HG03103 (cell line): Measurements from ENCODE around the gene POLR3F.
A peak's percentile ranks its signal among the peaks of the same experiment; 100 is the strongest.
"Not testable (repeated sequence)": the region's sequence is repeated elsewhere in the genome, so short reads cannot be mapped to it uniquely, and the experiment has no call there.

ENCODE experiments used
- ATAC-seq: cut with Tn5 transposase; IDR thresholded peaks from one replicate; pipeline ENCODE4 v1.9.1; 2021; ENCODE audit warnings: low read depth; ENCODE audit not compliant: unreplicated experiment

Gene POLR3F

DNA sequence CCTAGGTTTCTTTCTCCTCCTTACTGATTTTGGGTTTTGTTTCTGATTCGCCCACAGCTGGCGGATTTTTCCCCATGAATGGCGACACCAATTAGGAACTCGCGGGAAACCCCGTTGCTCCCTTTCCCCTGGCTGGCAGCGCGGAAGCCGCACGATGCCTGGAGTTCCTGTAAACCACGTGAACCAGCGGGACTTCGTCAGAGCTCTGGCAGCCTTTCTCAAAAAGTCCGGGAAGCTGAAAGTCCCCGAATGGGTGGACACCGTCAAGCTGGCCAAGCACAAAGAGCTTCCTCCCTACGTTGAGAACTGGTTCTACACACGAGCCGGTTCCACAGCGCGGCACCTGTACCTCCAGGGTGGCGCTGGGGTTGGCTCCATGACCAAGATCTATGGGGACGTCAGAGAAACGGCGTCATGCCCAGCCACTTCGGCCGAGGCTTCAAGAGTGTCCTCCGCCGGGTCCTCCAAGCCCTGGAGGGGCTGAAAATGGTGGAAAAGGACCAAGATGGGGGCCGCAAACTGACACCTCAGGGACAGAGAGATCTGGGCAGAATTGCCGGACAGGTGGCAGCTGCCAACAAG lies 37.4 kb downstream of the POLR3F start:
- no peak for ATAC-seq

DNA sequence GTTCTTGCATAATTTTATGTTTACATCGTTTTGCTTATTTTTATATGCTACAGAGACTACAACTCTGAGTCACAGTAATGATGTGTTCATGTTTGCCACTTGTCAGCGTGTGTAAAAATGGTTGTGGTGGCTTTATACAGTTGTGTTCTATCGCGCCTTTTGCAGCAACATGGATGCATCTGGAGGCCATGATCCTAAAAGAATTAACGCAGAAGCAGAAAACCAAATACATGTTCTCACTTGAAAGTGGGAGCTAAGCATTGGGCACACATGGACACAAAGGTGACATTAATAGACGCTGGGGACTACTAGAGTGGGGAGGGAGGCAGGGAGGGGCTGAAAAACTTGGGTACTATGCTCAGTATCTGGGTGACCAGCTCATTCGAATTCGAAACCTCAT lies 39.6 kb downstream of the POLR3F start:
- no peak for ATAC-seq

DNA sequence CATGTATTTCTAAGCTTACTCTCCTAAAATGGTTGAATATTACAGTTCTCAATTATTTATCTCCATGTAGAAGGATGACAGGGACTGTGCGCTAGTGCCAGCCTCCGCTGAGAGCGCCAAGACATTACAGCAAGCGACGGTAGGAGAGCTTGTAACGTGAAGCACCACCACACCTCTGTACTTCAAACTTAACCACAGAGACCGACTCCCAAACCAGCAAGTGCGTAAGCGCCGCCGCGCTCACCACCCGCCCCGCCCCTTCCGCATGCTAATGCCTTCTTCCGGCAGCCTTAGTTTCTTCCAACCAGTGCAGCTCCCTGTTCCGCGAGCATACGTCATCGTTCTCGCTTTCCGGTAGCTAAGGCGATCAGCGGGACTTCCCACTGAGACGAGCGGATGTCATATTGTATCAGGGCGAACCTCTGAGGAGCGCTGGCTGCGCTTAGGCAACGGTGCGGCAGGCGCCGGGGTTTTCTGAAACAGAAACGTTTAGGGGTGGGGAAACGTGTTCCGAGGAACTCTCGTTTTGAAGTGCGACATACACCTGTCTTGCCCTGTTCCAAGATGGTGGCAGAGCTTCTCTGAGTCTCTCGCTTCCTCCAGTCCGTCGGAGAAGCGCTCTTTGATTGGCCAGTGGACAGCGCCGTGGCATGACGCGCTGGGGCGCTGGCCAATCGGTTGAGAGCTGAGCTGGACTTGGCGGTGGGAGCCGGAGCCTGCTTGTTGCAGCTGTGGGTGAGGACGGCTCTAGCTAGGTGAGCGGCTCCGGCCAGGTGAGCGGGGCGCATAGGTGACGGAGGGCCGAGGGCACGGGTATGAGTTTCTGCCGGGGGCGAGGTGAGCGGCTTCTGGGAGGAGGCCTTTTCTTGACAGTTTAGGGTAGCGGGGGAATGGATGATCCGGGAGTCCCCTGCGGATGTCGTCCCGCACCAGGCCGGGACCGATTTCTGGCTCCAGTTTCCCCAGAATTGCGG lies 40.3 kb downstream of the POLR3F start, which contains the start of gene SEC23B:
Gene SEC23B, plus strand, starts transcription at position 723 of the 974 bp plus-strand sequence. CDS start 2,896 bp downstream, outside the sequence.
- ATAC-seq, result peak; percentile 96

DNA sequence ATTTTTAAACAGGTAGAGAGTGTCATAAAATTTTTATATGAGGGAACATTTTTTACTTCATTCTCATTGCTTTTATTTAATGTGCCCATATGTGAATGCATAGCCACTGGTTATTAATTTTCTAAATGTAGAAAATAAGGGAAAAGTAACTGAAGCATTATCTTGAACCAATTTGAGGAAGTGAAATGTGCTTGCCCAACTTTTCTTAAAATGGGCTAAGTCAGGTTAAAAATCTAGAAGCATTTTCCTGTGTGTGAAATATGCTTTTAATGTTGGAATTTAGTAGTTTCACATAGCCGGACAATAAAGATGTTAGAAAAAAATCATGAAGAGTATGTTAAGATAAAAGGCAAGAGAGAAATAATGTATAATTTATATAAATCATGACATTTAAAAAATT lies 44.4 kb downstream of the POLR3F start:
- ATAC-seq, result no peak

DNA sequence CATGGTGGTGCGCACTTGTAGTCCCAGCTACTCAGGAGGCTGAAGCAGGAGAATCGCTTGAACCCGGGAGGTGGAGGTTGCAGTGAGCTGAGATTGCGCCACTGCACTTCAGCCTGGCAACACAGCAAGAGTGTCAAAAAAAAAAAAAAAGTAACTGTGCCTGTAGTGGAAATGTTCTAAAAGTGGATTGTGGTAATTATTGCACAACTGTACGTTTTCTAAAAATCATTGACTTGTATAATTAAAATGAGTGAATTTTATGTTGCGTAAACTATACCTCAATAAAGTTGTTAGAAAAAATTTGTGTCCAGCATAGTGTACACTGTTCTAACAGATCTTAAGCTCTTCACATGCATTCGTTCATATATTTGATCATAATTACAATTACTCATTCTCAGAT lies 46.0 kb downstream of the POLR3F start:
- ATAC-seq, result no peak

DNA sequence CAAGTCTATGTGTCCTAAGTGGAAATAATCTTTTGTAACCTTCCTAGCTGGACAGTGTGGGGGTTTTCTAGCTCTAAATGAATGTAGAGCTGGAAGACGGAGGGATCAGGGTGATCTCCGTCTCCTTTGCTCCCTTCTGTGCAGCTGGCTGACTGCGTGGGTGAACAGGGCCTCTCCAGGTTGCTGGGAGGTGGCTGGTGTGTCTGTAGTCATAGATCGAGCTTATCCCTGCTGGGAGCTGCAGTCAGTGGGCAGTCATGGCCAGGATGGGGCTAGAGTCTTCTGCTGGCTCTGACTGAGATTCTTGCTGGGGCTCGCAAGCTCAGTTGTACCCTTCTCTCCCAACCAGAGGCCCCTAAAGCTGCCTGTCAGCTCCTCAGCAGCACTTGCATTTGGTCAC lies 46.9 kb downstream of the POLR3F start:
- ATAC-seq, result no peak

DNA sequence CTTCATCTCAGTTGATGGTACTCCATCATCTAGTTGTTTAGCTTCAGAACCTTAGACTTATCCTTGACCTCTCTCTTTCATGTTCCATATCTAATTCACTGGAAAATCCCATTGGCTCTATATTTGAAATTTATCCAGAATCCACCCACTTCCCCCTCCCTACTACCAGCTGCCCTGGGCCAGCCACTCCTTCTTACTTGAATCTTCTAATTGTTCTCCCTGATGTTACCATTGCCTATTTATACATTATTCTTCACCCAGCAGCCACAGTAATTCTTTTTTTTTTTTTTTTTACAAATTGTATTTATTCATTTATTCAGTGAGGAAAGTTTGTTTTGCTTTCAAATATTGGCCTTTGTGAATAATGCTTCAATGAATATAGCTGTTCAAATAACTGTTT lies 48.8 kb downstream of the POLR3F start:
- no peak for ATAC-seq

DNA sequence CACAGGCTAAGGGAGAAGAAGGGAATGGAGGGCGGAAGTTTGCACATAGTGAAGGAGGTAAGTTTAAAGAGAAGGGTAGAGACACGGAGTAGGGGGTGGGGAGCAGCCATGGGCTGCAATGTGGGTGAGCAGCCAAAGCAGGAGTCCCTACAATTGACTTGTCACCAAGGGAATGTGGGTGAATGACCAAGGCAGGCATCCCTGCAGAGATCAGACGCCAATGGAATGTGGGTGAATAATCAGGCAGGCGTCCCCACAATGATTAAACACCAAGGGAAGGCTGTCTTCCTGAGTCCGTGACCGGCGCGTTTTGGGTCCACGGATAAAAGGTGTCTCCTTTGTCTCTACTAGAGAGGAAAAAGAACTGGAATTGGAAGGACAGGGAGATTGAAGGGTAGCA lies 54.9 kb downstream of the POLR3F start:
- not testable (repeated sequence) for ATAC-seq

DNA sequence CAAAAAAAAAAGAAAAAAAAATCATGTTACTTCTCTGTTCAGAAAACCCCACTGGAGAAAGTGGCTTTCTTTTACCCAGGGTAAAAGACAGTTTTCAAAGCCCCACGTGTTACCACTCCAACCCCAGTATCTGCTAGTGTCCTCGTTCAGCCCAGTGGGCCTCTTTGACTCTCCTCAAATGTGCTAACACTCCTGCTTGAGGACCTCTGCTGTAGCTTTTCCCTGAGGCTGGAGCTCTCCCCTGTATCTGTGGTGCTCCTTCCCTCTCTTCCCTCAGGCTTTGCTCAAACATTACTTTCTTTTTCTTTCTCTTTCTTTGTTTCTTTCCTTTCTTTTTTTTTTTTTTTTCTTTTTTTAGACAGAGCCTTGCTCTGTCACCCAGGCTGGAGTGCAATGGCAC lies 55.9 kb downstream of the POLR3F start:
- no peak for ATAC-seq

DNA sequence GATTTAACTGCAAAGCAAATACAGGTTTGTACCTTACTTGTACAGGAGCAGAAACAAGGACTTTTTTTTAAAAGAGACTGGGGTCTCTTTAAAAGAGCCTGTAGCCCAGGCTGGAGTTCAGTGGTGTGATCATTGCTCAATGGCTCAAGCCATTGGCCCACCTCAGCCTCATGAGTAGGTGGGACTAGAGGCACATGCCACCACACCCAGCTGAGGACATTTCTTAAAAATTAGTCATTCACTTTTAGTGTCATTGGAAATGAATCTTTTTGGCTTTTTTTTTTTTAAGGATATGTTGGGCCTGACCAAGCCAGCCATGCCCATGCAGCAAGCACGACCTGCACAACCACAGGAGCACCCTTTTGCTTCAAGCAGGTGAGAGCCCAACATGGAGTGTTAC lies 57.5 kb downstream of the POLR3F start:
- ATAC-seq, result no peak

DNA sequence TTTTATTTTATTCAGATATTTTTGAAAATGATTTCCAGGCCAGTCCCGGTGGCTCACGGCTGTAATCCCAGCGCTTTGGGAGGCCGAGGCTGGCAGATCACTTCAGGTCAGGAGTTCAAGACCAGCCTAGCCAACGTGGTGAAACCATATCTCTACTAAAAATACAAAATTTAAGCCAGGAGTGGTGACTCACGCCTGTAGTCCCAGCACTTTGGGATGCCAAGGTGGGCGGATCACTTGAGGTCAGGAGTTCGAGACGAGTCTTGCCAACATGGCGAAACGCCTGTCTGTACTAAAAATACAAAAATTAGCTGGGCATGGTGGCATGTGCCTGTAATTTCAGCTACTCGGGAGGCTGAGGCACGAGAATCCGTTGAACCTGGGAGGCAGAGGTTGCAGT lies 59.6 kb downstream of the POLR3F start:
- not testable (repeated sequence) for ATAC-seq

DNA sequence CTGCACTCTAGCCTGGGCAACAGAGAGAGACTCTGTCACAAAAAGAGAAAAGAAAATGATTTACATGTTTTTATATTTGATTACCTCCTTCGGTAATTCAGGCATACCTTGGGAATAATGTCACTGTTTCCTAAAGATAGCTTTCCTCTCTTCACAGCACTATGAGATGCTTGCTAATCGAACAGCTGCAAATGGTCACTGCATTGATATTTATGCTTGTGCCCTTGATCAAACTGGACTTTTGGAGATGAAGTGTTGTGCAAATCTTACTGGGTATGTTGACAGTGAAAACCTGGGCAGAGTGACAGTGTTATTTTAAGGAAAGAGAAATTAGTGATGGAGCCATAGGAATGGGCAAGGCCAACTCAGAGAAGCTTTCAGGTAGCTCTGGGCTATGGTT lies 60.1 kb downstream of the POLR3F start:
- ATAC-seq, result no peak

DNA sequence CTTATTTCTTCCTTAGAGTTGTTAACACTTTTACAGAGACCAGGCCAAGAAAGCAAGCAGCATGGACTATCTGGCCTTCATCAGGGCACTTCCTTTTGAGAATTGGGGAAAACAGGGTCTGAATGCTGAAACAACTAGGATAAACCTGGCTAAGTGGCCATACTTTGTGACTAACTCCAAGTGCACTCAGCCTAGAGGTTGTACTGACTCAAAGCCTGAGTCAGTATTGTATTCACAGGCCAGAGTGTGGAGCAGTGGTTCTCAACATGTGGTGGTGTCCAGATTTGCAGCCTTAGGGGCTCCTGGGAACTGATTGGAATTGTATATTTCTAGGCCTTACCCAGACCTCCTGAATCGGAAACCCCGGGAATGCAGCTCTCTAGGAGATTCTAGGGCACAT lies 60.6 kb downstream of the POLR3F start:
- no peak for ATAC-seq

DNA sequence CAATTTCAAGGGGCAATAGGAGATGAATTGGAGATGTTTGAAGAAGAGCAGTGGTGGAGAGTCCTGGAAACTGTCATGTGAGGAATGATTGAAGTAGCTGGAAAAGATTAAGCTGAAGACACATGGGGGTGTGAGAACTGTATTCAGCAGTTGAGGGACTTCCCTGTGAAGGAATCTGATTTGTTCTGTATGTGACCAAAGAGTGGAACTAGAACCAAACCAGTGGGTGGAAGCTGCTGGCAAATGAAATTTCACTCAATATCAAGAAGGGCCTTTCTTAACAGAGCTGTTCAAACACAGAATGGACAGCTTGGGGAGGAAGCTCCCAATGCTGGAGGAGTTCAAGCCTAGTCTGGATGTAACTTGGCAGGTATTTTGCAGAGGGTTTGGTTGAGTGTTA lies 61.9 kb downstream of the POLR3F start:
- no peak for ATAC-seq

DNA sequence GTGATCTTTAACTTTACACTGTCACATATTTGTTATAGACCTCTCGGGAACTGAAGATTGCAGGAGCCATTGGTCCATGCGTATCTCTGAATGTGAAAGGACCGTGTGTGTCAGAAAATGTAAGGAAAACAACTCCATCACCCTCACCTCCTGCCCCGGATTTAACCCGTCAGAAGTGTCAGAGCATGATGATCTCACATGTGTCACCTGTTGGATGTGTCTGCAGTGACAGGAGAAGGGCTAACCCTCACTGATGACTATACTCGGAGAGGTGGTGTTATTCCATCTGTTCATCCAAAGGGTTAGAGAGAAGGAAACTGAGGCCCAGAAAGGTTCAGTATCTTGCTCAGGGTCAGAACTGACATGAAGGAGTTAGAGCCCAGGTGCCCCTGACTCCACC lies 65.4 kb downstream of the POLR3F start:
- ATAC-seq, result no peak

DNA sequence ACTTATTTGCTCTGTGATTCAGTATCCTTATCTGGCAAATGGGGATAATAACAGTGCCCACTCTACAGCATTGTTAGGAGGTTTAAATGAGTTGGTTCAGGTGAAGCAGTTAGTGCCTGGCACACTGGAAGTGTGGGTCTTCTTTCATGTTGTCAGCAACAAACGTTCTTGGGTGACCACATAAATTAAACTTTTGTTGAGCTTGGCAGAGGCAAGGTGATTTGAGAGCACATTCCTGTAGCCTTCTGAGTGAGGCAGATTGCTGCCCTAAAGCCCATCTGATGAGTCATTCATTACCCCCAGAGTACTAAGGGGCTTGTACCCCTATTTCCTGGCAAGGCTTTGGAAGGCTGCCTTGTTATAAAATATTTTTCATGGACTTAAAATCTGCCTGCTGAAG lies 66.3 kb downstream of the POLR3F start:
- ATAC-seq, result no peak

DNA sequence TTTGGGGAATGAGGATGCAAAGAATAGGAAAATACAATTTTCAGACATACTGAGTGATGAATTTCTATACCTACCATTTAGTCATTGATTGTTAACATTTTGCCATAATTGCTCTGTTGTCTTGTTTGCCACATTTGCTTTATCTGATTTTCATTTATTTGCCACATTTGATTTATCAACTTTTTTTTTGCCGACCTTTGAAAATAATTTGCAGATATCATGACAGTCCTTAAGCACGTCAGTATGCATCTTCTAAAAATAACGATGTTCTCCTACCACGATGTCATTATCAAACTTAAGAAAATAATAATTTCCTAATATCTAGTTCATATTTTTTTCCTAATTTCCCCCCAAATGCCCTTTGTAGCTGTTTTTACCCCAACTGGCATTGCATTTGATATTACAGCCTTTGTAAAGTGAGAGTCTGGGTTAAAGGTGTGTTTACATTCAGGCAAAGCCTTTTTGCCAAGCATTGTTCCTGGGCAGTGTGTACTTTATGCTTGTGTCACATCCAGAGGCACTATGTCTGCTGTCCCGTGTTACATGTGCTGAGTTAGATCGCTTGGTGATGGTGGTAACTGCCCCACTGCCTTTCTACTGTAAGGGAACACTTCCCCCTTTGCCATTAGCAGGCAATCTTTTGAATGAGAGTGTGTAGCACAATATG lies 66.9 kb downstream of the POLR3F start:
- ATAC-seq, result no peak
